ENCODE measurements around the gene SLC15A2. TPM values are rescaled to one million over a fixed set of nuclear protein-coding genes. Genes with fewer than 3 reads are reported as not detected.

Gene SLC15A2
- total RNA-seq, 1 donor from 2014 or later: 18.8 TPM

DNA sequence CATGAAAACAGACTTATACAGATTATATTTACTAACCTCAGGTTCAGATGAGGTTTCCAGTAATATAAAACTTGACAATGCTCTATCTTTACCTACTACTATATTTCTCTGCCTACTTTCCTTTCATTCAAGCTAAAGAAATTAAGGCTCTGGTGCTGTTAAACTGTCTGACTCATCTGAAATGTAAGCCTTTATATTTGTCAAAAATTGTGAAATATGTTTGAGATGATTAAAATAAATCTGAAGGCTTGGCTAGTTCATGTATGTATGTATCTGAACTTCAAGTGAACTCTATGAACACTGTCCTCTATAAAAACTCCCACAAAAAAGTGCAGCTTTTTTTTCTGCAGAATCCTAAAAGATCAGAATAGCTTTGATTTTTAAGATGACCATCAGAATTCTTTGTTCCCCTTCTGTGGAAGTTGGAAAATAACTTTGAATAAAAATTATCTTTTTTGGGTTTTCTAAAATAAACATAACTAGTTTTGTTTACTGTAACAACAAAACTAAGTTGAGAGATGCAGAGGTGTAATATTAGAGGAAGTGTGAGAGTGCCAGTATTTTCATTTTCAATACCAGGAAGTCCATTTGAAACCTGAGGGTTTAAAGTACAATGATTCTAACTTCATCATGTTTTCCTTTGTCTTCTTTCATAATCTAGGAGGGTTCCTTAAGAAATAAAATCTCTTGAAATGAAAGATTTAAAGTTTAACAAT lies 85.7 kb downstream of the SLC15A2 start:
- no peak for DNase-seq (ENCODE audit: low spot score)

DNA sequence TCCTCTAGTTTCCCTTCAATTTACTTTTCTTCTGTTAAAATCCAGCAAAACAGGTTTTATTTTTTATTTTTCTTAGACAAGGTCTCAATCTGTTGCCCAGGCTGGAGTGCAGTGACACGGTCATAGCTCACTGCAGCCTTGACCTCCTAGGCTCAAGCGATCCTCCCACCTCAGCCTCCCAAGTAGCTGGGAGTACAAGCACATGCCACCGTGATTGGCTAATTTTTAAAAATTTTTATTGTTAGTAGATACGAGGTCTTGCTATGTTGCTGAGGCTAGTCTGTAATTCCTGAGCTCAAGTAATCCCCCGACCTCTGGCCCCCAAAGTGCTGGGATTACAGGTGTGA lies 86.2 kb downstream of the SLC15A2 start:
- no peak for DNase-seq (ENCODE audit: low spot score)

- DNase-seq (ENCODE audit: low spot score): no peak
Measured at GRCh38 chr3:121981473-121981872, 87.3 kb downstream of the SLC15A2 start.

- no peak for DNase-seq (ENCODE audit: low spot score)
Measured at GRCh38 chr3:121985846-121986245, 91.6 kb downstream of the SLC15A2 start.

DNA sequence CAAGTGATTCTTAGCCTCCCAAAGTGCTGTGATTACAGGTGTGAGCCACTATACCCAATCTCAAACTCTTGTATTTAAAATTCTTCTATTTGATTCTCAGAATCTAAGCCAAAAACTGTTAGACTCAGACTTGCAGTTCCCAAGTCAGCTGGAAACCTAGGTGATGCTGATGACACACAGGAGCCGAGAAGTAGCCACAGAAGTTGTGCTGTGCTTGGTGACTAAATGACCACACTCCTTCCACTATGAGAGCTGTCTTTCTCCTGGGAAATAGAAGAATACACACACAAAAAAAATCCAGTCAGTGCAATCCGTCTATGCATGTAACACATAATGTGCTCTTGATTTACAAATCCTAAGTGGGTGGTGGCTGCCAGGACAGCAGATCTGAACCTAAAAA lies 93.9 kb downstream of the SLC15A2 start:
- no peak for DNase-seq (ENCODE audit: low spot score)

- DNase-seq (ENCODE audit: low spot score): no peak
Measured at GRCh38 chr3:121989943-121990342, 95.7 kb downstream of the SLC15A2 start.

GRCh38 chr3:121992601-121993560 lies 98.7 kb downstream of the SLC15A2 start:
- DNase-seq (ENCODE audit: low spot score): no peak

Other genes with a start within 250 kb of the SLC15A2 start
- 48.7 TPM for gene HCLS1, start 233.5 kb upstream of the SLC15A2 start, total RNA-seq
- gene GOLGB1, start 144.7 kb upstream of the SLC15A2 start, total RNA-seq: 79.9 TPM
- 15.9 TPM for gene IQCB1, start 59.3 kb upstream of the SLC15A2 start, total RNA-seq
- gene EAF2, start 59.2 kb upstream of the SLC15A2 start, total RNA-seq: 5.2 TPM
- gene ILDR1, start 127.8 kb downstream of the SLC15A2 start, total RNA-seq: 19.9 TPM
- gene CD86, start 161.0 kb downstream of the SLC15A2 start, total RNA-seq: 10.5 TPM

Data from mucosa of gallbladder (tissue), 1 donor.